ENCODE results near the gene PTPRM.

DNA sequence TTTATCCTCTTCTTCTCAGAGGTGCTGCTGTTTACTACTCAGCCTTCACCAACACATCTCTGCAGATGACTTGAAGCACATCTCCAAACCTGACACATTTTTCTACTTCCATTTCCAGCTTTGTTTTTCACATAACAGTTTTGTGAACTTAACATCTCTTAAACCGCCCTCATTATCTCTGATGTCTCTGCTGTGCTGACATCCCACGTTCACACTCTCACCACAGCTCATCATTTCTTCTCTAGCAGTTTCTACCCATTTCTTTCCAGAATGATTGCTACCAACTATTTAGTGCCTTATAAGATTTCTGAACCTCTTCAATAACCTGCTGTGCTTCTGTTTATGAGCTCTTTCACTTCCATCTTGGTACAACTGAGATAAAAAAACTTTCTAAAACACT is 238.0 kb downstream of the PTPRM start:
- TF ChIP-seq, protein P1, sequence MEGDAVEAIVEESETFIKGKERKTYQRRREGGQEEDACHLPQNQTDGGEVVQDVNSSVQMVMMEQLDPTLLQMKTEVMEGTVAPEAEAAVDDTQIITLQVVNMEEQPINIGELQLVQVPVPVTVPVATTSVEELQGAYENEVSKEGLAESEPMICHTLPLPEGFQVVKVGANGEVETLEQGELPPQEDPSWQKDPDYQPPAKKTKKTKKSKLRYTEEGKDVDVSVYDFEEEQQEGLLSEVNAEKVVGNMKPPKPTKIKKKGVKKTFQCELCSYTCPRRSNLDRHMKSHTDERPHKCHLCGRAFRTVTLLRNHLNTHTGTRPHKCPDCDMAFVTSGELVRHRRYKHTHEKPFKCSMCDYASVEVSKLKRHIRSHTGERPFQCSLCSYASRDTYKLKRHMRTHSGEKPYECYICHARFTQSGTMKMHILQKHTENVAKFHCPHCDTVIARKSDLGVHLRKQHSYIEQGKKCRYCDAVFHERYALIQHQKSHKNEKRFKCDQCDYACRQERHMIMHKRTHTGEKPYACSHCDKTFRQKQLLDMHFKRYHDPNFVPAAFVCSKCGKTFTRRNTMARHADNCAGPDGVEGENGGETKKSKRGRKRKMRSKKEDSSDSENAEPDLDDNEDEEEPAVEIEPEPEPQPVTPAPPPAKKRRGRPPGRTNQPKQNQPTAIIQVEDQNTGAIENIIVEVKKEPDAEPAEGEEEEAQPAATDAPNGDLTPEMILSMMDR (conservative IDR thresholded peaks at IDR 0.05; ENCODE audit: low read depth in 2 of 2): no peak
- TF ChIP-seq, protein P2, sequence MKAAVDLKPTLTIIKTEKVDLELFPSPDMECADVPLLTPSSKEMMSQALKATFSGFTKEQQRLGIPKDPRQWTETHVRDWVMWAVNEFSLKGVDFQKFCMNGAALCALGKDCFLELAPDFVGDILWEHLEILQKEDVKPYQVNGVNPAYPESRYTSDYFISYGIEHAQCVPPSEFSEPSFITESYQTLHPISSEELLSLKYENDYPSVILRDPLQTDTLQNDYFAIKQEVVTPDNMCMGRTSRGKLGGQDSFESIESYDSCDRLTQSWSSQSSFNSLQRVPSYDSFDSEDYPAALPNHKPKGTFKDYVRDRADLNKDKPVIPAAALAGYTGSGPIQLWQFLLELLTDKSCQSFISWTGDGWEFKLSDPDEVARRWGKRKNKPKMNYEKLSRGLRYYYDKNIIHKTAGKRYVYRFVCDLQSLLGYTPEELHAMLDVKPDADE (IDR thresholded peaks at IDR 0.05): no peak
